Activated CD8-positive, alpha-beta memory T cell treated with anti-CD3 and anti-CD28 coated beads, Interleukin-2, amount 50 U/mL, for 1 hour (primary cell): ENCODE measurements around the gene TTC6.

ENCODE experiments used
- DNase-seq: peaks from one replicate; pipeline ENCODE4 v3.0.0-alpha.2; 2020; ENCODE audit errors: extremely low read depth

Gene TTC6

GRCh38 chr14:37585971-37586796 lies 9.2 kb upstream of the TTC6 start:
- DNase-seq = no peak

GRCh38 chr14:37586797-37587130 lies 8.7 kb upstream of the TTC6 start:
- DNase-seq = no peak

DNA sequence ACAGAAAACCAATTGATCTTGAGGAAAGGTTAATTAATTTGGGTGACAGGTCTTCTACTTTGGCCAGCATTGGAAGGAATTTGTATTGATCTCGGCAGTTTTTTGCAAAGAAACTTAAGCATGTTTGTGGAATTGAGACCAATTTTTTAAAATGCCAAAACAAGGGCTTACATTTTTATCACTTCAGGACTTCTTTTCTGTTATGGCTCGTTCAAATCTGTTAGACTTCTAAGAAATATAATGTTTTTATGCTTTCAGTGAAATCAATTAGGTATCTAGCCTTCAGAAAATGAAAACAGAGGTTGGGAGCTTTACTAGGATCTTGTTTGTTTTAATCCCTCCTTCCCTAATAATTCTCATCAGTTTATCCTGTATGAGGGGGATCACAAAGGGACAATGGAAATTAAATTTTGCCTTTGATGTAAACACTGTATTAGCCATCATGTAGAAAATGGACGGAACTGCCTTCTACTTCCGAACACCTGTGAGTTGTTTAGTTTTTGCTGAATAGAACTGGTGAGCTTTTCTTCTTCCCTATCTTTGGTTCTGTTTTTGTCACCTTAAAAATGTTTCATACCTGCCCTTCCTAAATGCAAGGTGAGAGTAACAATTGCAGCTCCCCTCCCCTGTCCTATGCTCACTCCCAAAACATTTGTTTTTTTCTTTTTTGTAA lies 8.2 kb upstream of the TTC6 start:
- DNase-seq = no peak

GRCh38 chr14:37587881-37588666 lies 7.4 kb upstream of the TTC6 start:
- no peak for DNase-seq

DNA sequence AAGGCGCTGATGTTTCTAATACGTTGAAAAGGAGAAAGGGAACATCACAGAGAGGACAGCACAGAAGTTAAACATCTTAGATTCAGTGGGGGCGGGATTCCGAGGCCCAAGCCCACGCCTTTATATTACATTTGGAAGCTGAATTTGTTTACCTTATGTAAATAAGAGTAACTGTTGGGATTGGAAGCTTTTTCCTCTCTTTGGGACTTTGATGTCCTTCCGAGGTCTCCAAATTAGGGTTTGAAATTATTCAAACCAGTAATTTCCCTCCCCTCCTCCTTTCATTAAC lies 6.8 kb upstream of the TTC6 start:
- DNase-seq = no peak

- DNase-seq = no peak
These were observed 6.3 kb upstream of the TTC6 start for GRCh38 chr14:37588956-37589714.

DNA sequence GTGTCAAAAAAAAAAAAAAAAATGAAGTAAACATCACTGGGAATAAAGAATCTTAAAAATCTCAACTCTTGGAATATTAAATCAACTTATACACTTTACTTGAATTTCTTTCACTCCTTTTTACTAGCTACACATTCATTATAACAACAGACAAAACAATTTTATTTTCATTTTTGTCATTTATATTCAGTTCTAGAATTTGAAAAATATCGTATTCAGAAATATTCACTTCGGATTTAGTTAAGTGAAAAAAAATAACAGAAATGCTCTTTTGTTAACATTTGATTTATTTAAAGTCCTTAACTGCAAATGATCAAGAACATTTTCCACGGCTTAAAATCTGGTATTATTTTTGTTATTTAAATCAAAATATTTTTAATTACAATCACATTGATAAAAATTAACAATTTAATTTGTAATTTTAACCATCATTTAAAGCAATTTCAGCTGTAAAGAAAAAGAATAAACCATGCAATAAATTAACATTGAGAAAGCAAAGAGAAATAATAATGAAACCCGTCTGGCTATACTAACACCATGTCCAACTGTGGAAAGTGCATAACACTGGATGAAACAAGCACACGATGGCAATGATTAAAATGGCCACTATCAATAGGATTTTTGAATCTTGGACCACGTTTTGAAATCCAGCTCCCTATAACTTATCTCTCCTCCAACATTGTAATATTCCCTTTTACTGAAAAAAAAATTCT lies 5.6 kb upstream of the TTC6 start:
- DNase-seq = no peak

DNA sequence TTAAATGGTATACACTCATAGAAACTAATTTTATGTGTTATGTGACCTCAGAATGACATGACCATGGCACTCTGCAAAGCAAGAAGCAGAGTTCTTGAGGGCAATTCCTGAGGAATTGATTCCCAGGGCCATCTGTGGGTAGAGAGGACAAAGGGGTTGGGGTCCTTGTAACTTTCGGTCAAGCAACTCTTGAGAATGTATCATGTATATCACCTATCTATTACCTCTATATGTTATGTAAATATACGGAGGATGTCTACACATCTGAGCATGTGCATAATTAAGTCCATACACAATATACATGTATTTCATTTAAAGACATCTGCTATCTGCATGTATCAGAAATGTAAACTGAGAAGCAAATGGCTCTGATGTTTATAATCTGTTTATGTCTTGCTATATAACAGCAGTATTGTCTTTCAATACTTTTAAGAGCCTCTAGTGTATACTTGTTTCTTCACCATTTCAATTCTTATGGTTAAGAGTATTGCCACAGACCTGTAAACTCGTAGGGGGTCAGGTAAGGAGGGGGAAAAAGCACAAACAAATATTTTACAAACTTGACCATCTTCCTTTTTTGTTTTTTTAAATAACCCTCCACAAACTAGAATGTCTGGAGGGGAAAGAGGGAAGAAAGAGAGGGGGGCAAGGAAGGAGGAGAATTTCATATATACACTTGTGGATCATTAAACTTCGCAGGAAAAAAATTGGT lies 4.8 kb upstream of the TTC6 start:
- no peak for DNase-seq

- no peak for DNase-seq
These were observed 4.0 kb upstream of the TTC6 start for GRCh38 chr14:37591311-37591940.

GRCh38 chr14:37591941-37592481 lies 3.4 kb upstream of the TTC6 start:
- DNase-seq = no peak

DNA sequence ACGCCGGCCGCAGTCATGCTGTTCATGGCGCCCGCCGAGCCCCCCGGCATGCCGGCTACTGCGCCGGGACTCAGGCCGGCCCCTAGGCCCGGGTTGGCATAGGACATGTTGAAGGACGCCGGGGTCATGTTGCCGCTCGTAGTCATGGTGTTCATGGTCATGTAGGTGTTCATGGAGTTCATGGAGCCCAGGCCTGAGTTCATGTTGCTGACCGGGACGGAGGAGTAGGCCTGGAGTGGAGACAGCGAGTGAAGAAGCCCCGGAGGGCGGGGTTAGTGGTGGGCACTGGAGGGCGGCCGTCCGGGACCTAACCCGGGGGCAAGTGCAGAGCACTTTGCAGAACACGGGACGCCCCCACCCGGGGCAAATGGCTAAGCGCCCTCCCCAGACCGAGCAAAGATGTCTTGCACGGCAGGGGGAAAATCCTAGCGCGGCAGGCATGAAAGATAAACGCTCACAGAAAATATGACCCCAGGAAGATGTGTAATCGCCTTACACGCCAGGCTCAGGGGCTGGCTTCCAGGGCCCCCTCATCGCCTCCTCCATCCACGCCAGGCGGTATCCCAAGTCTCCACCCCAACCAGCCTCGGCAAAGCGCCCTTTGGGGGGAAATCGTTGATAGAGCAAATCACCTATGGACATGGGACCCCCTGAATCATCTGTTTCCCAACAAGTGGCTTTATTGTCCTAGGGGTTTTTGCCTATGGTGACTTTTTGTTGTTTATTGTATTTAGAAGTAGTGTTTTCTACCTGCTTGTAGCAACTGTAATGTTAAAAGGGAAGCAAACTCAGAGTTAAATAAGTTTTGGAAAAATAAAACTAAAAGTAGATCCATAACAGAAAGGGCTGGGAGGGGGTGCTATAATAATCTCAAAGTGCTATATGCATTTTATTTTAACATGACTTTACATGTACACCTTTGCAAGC lies 2.7 kb upstream of the TTC6 start:
- DNase-seq = no peak

DNA sequence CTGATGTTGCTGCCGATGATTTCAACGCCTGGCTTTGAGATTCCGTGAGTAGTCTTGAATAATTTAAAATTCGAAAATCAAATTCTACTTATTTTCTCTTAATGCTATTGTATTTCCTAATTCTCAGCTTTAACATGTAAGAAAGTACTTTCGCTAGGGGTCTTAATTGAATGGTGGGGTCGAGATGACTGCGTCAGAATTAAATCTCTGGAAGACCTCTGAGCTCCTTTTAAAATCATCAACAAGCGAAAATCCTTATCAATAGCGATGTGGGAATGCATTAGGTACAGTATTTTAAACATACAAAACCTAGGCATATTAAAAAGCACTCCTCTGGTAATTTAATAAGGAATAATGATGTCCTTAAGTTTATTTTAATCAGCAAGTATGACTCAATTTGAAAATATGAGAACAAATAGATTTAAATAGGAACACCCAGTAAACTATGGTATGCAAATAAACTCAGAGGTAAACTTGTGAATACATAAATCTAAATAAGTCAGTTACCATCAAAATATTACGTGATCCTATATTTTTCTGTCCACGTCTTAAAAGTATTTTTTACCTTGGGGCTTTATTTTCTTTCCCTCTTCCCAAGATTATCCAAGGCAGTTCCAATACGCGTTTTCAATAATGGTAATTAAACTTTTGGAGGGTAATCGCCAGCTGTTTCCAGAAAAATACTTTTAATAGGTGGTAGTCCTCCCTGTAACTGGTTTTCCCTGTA lies 1.8 kb upstream of the TTC6 start:
- no peak for DNase-seq

GRCh38 chr14:37594238-37594970 lies 1.0 kb upstream of the TTC6 start:
- no peak for DNase-seq

DNA sequence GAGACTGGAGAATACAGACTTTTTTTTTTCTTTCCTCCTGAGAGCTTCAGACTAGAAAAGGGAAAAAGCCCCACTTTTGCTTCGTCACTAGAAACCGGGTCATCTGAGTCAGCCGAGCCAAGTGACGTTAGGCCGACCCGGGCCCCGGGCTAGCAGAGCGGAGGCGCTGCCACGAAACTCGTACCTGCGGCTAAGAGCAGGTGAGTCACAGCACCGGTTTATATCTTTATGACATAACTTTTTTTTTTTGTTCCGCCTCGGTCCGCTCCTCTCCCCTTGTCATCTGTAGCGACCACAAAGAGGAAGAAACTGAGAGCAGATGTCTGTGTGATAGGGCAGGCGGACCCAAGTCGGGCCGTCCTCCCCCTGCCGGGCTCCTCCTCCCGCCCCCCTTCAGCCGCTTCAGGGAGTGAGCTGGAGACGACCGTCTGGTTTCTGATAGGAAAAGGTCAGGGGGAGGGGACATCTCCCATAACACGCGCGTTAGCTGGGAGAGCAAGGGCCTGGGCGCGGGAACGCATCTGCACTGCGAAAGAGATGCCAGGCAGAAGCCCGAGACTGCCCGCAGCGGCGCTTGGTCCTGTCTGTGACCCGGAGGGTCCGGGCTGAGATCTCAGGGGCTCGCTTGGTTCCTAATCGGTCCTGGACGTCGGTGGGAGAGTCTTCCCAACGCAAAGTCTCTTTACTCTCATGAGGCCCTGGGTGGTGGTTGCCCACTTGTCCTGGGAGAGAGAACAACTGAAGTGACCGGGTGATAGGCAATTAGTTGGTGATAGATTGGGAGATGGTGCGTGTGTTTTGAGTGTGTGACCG lies 586 bp downstream of the TTC6 start:
- DNase-seq = no peak

- DNase-seq = no peak
These were observed 1.5 kb downstream of the TTC6 start for GRCh38 chr14:37596790-37597472.

DNA sequence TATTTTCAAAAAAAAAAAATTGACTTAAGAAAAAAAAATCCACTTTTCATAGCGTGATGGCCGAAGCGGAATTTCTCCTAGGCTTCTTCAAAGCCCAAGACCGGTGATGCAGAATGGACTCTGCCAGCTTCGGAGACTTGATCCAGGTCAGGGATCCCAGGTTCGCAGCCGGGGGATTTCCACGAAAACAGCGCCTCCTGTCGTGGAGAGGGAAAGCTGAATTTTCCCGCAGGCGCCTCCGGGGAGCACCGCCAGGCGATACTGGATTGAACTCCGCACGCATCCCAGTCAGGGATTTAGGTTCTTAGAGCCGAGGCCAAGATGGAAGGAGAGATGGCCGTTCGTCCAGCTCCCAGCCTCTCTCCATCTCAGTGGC lies 2.1 kb downstream of the TTC6 start:
- DNase-seq = no peak
